Heart left ventricle (tissue), 13 donors: ENCODE data around the gene RBKS.

Experiments
- CTCF ChIP-seq, 12 donors: fragments of 200-600 bp; sonication (generic) in 4 of 12; IDR thresholded peaks; one replicate each; pipeline versions ENCODE4 v1.5.0 to v1.8.0; 2018 to 2022; ENCODE audit warnings: antibody characterized with exemption in 12 of 12, mild to moderate bottlenecking in 5 of 12
- POLR2A ChIP-seq, 2 donors: fragments of 450-650 bp; IDR thresholded peaks; one replicate each; pipeline ENCODE4 v1.6.1; 2017; ENCODE audit warnings: antibody characterized with exemption in 2 of 2, mild to moderate bottlenecking in 2 of 2, moderate library complexity in 2 of 2
- donor health status: ischemic (EF 13 %, LVEDD 7.1; RV severe dilation, severe dysfunction).
- donor health status: DM: no; HTN: yes; CAD: no.
- donor health status: DM: no; HTN: no; CAD: no.
- donor health status: ischemic (EF 25% LVEDD 6.9; RV normal size, moderate dysfunction).
- donor health status: ischemic (EF 25% LVEDD 5.7; RV mildly dilated, moderate dysfunction).
- donor health status: ischemic (EF 35%, LVEDD 5.7; RV mildly dilated, moderate dysfunction).
- donor health status: nonischemic (EF 11% LVEDD 7.7; RV severe dilation, severe dysfunction).
- donor health status: DM: yes; HTN: yes; CAD: no.
- donor health status: PGD.
- donor health status: ischemic (EF 29% LVEDD 5.4; RV normal size, mild dysfunction).
- donor health status: nonischemic (EF 23%, LVEDD 6.1; RV moderate dilation, normal function).

GRCh38 chr2:27860111-27860510 is 30.1 kb downstream of the RBKS start:
- TF ChIP-seq CTCF (IDR thresholded peaks at IDR 0.05) (no peak), POLR2A (IDR thresholded peaks at IDR 0.05) (no peak)
